GM12878 (cell line): Measurements from ENCODE around the gene B3GALT6.

Experiments
- BCL11A ChIP-seq: IDR thresholded peaks from 2 replicates; pipeline ENCODE4 v1.6.1; 2011; ENCODE audit warnings: low read depth, low read length
- CHD1 ChIP-seq: IDR thresholded peaks from 2 replicates; pipeline ENCODE4 v1.6.1; 2012; ENCODE audit warnings: low read depth, low read length, improper control_type of control experiment
- CHD4 ChIP-seq: fragments of 200-600 bp; sonication (generic); IDR thresholded peaks from 2 replicates; pipeline ENCODE4 v1.6.1; 2016; ENCODE audit warnings: mild to moderate bottlenecking
- CREB1 ChIP-seq: IDR thresholded peaks from 2 replicates; pipeline ENCODE4 v1.6.1; 2012; ENCODE audit warnings: low read depth, mild to moderate bottlenecking, inconsistent platforms
- CTCF ChIP-seq, 3 experiments: IDR thresholded peaks in 2 of 3; conservative IDR thresholded peaks in 1 of 3; 2 replicates each; pipeline ENCODE4 v1.5.1; 2011; ENCODE audit warnings: low read depth in 3 of 3, low read length in 3 of 3, mild to moderate bottlenecking in 3 of 3, control low read depth in 2 of 3, moderate library complexity in 2 of 3, inconsistent platforms in 1 of 3, mixed read lengths in 1 of 3; ENCODE audit not compliant: control insufficient read depth in 2 of 3, insufficient read depth in 1 of 3; ENCODE audit errors: extremely low read depth in 1 of 3
- ELK1 ChIP-seq: IDR thresholded peaks from 2 replicates; pipeline ENCODE4 v1.6.1; 2012; ENCODE audit warnings: low read depth, low read length, improper control_type of control experiment
- ETV6 ChIP-seq, 2 experiments: fragments of 450-650 bp in 1 of 2; IDR thresholded peaks in 1 of 2; conservative IDR thresholded peaks in 1 of 2; 2 replicates each; pipeline ENCODE4 v1.6.1; 2014; ENCODE audit warnings: antibody characterized with exemption in 1 of 2, borderline replicate concordance in 1 of 2, low read depth in 1 of 2, mild to moderate bottlenecking in 1 of 2, moderate library complexity in 1 of 2
- EZH2 ChIP-seq: IDR thresholded peaks from 2 replicates; pipeline ENCODE4 v1.6.1; 2012; ENCODE audit warnings: low read depth, mild to moderate bottlenecking, control low read depth, inconsistent platforms, low read length, borderline replicate concordance; ENCODE audit not compliant: control insufficient read depth
- KAT2A ChIP-seq: conservative IDR thresholded peaks from 2 replicates; pipeline ENCODE4 v1.6.1; 2011; ENCODE audit warnings: low read depth, low read length; ENCODE audit not compliant: control insufficient read depth
- RAD21 ChIP-seq: IDR thresholded peaks from 2 replicates; pipeline ENCODE4 v1.6.1; 2011; ENCODE audit warnings: mild to moderate bottlenecking, low read depth, low read length, moderate library complexity; ENCODE audit not compliant: insufficient read depth
- TF ChIP-seq, protein P1 (sequence below): fragments of 450-650 bp; IDR thresholded peaks from 2 replicates; pipeline ENCODE4 v1.6.1; 2016; ENCODE audit warnings: mild to moderate bottlenecking

- TF ChIP-seq CREB1 (no peak), ETV6 (conservative IDR thresholded peaks at IDR 0.05 in 1 of 2, IDR thresholded peaks at IDR 0.05 in 1 of 2; ENCODE audit: borderline replicate concordance in 1 of 2, low read depth in 1 of 2) (no peak), EZH2 (no peak), ELK1 (no peak), KAT2A (no peak), CHD4 (no peak), RAD21 (no peak), CHD1 (no peak), BCL11A (no peak), CTCF (IDR thresholded peaks at IDR 0.05 in 2 of 3, conservative IDR thresholded peaks at IDR 0.05 in 1 of 3; ENCODE audit: control insufficient read depth in 2 of 3, extremely low read depth in 1 of 3, insufficient read depth in 1 of 3, low read depth in 3 of 3, low read length in 3 of 3) (no peak)
- TF ChIP-seq, protein P1, sequence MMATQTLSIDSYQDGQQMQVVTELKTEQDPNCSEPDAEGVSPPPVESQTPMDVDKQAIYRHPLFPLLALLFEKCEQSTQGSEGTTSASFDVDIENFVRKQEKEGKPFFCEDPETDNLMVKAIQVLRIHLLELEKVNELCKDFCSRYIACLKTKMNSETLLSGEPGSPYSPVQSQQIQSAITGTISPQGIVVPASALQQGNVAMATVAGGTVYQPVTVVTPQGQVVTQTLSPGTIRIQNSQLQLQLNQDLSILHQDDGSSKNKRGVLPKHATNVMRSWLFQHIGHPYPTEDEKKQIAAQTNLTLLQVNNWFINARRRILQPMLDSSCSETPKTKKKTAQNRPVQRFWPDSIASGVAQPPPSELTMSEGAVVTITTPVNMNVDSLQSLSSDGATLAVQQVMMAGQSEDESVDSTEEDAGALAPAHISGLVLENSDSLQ, result no peak
Measured at GRCh38 chr1:1247341-1247913, 15.4 kb downstream of the B3GALT6 start.
